K562 (cell line): ENCODE measurements around the gene RSPRY1. TPM values are rescaled to one million over a fixed set of nuclear protein-coding genes. Genes with fewer than 3 reads are reported as not detected.

Source experiments
- BRF2 ChIP-seq: IDR thresholded peaks from 3 replicates; pipeline ENCODE4 v1.6.1; 2011; ENCODE audit warnings: borderline replicate concordance, mild to moderate bottlenecking; ENCODE audit not compliant: insufficient read length, insufficient read depth
- CHD2 ChIP-seq: IDR thresholded peaks from 2 replicates; pipeline ENCODE4 v1.6.1; 2011; ENCODE audit warnings: low read depth, low read length
- ERF ChIP-seq: fragments of 450-650 bp; formaldehyde crosslinking; IDR thresholded peaks from 2 replicates; pipeline ENCODE4 v1.4.0; 2020; ENCODE audit warnings: mild to moderate bottlenecking, mixed read lengths
- HINFP ChIP-seq: fragments of 450-650 bp; conservative IDR thresholded peaks from 2 replicates; pipeline ENCODE4 v1.6.1; 2016; ENCODE audit warnings: missing genetic modification characterization, low read depth, mild to moderate bottlenecking, control low read depth, missing compliant biosample characterization
- MTF1 ChIP-seq: fragments of 250-450 bp; sonication (Bioruptor Pico); IDR thresholded peaks from 2 replicates; pipeline ENCODE4 v1.9.0; 2021; ENCODE audit warnings: moderate library complexity, mild to moderate bottlenecking, inconsistent platforms, borderline replicate concordance
- NFE2L1 ChIP-seq: fragments of 450-650 bp; IDR thresholded peaks from 2 replicates; pipeline ENCODE4 v1.6.1; 2016; ENCODE audit warnings: missing genetic modification characterization, low read depth, mild to moderate bottlenecking, missing compliant biosample characterization, moderate library complexity, borderline replicate concordance
- NONO ChIP-seq, 2 experiments: fragments of 200-400 bp in 1 of 2; fragments of 450-650 bp in 1 of 2; formaldehyde crosslinking in 1 of 2; IDR thresholded peaks; 2 replicates each; pipeline ENCODE4 v1.6.1; 2017; ENCODE audit warnings: low read depth in 2 of 2, mild to moderate bottlenecking in 2 of 2, moderate library complexity in 2 of 2, low read length in 1 of 2
- RBM14 ChIP-seq: fragments of 200-400 bp; formaldehyde crosslinking; IDR thresholded peaks from 2 replicates; pipeline ENCODE4 v1.6.1; 2018; ENCODE audit warnings: low read depth, mild to moderate bottlenecking, low read length, moderate library complexity, borderline replicate concordance; ENCODE audit not compliant: insufficient read depth
- SIN3B ChIP-seq: fragments of 450-650 bp; IDR thresholded peaks from 2 replicates; pipeline ENCODE4 v1.6.1; 2017; ENCODE audit warnings: low read depth, mild to moderate bottlenecking, moderate library complexity
- SMAD1 ChIP-seq: fragments of 150-350 bp; IDR thresholded peaks from 2 replicates; pipeline ENCODE4 v1.6.1; 2014; ENCODE audit warnings: low read length, low read depth; ENCODE audit not compliant: partially characterized antibody
- TRIM28 ChIP-seq: fragments of 450-650 bp; IDR thresholded peaks from 2 replicates; pipeline ENCODE4 v1.6.1; 2017
- ZNF184 ChIP-seq: sonication (generic); formaldehyde crosslinking; IDR thresholded peaks from 2 replicates; pipeline ENCODE4 v1.5.0; 2020; ENCODE audit warnings: missing genetic modification reagents
- ZNF239 ChIP-seq: fragments of 250-450 bp; sonication (Bioruptor Pico); IDR thresholded peaks from 2 replicates; pipeline ENCODE4 v1.4.0; 2020; ENCODE audit warnings: mild to moderate bottlenecking
- ZNF24 ChIP-seq: fragments of 450-650 bp; IDR thresholded peaks from 2 replicates; pipeline ENCODE4 v1.6.1; 2016
- ZNF408 ChIP-seq: fragments of 250-450 bp; sonication (Bioruptor Pico); IDR thresholded peaks from 2 replicates; pipeline ENCODE4 v1.4.0; 2020; ENCODE audit warnings: low read depth, mild to moderate bottlenecking, moderate library complexity
- ZNF431 ChIP-seq: sonication (generic); formaldehyde crosslinking; IDR thresholded peaks from 2 replicates; pipeline ENCODE4 v1.8.0; 2022; ENCODE audit warnings: mild to moderate bottlenecking, missing genetic modification reagents
- ZNF707 ChIP-seq: fragments of 250-450 bp; sonication (Bioruptor Pico); conservative IDR thresholded peaks from 2 replicates; pipeline ENCODE4 v1.8.0; 2022; ENCODE audit warnings: inconsistent platforms, mild to moderate bottlenecking, moderate library complexity
- polyA plus RNA-seq, 8 experiments: library from polyadenylated mRNA; depleted of rRNA in 4 of 8; stranded (reverse) in 5 of 8; unstranded in 3 of 8; fragments of >200 nt; fragmentation: Nextera tagmentation in 2 of 8; fragmentation: Illumina TruSeq in 1 of 8; extraction: Ambion mirVana in 2 of 8; extraction: Trizol in 1 of 8; gene quantifications; 2 replicates each; pipeline versions ENCODE4 v1.2.1 to v1.2.3, GENCODE V29; 2011 to 2014; ENCODE audit warnings: inconsistent platforms in 1 of 8, missing spikeins in 1 of 8
- total RNA-seq, 7 experiments: library from RNA; depleted of rRNA in 6 of 7; stranded (reverse); fragments of >200 nt in 6 of 7; fragmentation: Illumina TruSeq in 2 of 7; extraction: Trizol in 2 of 7; gene quantifications; 2 replicates each; pipeline versions ENCODE4 v1.2.1 to v1.2.3, GENCODE V29; 2011 to 2021; ENCODE audit warnings: low replicate concordance in 1 of 7
- TF ChIP-seq, protein P1 (sequence below): sonication (generic); formaldehyde crosslinking; IDR thresholded peaks from 2 replicates; pipeline ENCODE4 v1.8.1; 2023; ENCODE audit warnings: mild to moderate bottlenecking, missing genetic modification reagents, moderate library complexity
- TF ChIP-seq, protein P2 (sequence below): fragments of 450-650 bp; formaldehyde crosslinking; IDR thresholded peaks from 2 replicates; pipeline ENCODE4 v1.4.0; 2022; ENCODE audit warnings: missing genetic modification characterization
- TF ChIP-seq, protein P3 (sequence below), 2 experiments: fragments of 450-650 bp; conservative IDR thresholded peaks; 2 replicates each; pipeline ENCODE4 v1.6.1; 2017; ENCODE audit warnings: mild to moderate bottlenecking in 2 of 2, moderate library complexity in 2 of 2

Gene RSPRY1
- total and polyA plus RNA-seq, 9 of the 15 experiments (the other 6 are each of a cell fraction or from before 2014, with no cell fraction given): 10.2 to 27.8 (median 20.8) TPM

DNA sequence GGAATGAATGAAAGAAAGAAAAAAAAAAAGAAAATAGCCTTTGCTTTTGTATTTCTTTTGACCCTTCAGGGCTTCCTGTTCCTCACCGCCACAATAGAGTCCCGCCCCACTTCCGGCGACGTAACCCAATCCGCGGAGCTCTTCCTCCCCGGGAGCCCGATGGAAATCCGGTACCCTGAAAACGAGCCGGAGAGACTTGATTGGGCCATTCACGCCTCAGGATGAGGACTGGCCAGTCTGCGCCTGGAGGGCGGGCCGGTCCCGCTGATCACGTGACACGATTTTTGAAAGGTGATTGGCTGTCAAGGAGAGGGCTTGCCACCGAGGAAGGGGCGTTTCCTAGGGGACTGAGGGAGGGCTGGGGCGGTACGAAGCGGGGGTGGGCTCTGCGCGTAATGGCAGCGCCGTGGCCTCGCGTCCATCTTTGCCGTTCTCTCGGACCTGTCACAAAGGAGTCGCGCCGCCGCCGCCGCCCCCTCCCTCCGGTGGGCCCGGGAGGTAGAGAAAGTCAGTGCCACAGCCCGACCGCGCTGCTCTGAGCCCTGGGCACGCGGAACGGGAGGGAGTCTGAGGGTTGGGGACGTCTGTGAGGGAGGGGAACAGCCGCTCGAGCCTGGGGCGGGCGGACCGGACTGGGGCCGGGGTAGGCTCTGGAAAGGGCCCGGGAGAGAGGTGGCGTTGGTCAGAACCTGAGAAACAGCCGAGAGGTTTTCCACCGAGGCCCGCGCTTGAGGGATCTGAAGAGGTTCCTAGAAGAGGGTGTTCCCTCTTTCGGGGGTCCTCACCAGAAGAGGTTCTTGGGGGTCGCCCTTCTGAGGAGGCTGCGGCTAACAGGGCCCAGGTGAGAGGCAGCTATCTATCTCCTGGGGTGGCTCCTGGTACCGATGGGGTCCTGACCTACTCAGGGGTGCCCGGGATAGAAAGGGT lies at the start of gene RSPRY1, which contains the start of gene PSME3IP1 (continued):
- TF ChIP-seq NONO (IDR thresholded peaks at IDR 0.05; ENCODE audit: low read depth in 2 of 2, low read length in 1 of 2) (peak in 1 of 2 experiments; percentile 56; a peak in 1 of 4 replicates), SIN3B (peak; percentile 47; the same call in 1 of the 2 replicates), NFE2L1 (tag) (no peak), HINFP (tag) (no peak), TRIM28 (no peak), CHD2 (peak; percentile 57), ZNF408 (CRISPR knock-in tag) (no peak), BRF2 (no peak), SMAD1 (no peak), ZNF239 (CRISPR knock-in tag) (no peak), MTF1 (no peak), ZNF431 (CRISPR knock-in tag) (no peak), ZNF707 (CRISPR knock-in tag) (no peak), ERF (CRISPR knock-in tag) (0 out of 2 replicates have a peak, but pooled peaks have one; percentile 37), ZNF24 (no peak), RBM14 (no peak), ZNF184 (CRISPR knock-in tag) (no peak)
- TF ChIP-seq, protein P1, sequence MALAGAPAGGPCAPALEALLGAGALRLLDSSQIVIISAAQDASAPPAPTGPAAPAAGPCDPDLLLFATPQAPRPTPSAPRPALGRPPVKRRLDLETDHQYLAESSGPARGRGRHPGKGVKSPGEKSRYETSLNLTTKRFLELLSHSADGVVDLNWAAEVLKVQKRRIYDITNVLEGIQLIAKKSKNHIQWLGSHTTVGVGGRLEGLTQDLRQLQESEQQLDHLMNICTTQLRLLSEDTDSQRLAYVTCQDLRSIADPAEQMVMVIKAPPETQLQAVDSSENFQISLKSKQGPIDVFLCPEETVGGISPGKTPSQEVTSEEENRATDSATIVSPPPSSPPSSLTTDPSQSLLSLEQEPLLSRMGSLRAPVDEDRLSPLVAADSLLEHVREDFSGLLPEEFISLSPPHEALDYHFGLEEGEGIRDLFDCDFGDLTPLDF (CRISPR knock-in tag): no peak
- TF ChIP-seq, protein P2, sequence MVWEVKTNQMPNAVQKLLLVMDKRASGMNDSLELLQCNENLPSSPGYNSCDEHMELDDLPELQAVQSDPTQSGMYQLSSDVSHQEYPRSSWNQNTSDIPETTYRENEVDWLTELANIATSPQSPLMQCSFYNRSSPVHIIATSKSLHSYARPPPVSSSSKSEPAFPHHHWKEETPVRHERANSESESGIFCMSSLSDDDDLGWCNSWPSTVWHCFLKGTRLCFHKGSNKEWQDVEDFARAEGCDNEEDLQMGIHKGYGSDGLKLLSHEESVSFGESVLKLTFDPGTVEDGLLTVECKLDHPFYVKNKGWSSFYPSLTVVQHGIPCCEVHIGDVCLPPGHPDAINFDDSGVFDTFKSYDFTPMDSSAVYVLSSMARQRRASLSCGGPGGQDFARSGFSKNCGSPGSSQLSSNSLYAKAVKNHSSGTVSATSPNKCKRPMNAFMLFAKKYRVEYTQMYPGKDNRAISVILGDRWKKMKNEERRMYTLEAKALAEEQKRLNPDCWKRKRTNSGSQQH (CRISPR knock-in tag): no peak
- TF ChIP-seq, protein P3, sequence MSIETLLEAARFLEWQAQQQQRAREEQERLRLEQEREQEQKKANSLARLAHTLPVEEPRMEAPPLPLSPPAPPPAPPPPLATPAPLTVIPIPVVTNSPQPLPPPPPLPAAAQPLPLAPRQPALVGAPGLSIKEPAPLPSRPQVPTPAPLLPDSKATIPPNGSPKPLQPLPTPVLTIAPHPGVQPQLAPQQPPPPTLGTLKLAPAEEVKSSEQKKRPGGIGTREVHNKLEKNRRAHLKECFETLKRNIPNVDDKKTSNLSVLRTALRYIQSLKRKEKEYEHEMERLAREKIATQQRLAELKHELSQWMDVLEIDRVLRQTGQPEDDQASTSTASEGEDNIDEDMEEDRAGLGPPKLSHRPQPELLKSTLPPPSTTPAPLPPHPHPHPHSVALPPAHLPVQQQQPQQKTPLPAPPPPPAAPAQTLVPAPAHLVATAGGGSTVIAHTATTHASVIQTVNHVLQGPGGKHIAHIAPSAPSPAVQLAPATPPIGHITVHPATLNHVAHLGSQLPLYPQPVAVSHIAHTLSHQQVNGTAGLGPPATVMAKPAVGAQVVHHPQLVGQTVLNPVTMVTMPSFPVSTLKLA (conservative IDR thresholded peaks at IDR 0.05): peak; percentile 64 to 78
